UCSD-AML1 (cell line): ENCODE measurements around the gene NTNG1.
"Not testable (repeated sequence)": the region's sequence is repeated elsewhere in the genome, so short reads cannot be mapped to it uniquely, and the experiment has no call there.

Source experiments
- DNase-seq: peaks from one replicate; lab custom pipeline; 2025; ENCODE audit not compliant: unreplicated experiment; lab: John Stamatoyannopoulos, UW

Gene NTNG1

DNA sequence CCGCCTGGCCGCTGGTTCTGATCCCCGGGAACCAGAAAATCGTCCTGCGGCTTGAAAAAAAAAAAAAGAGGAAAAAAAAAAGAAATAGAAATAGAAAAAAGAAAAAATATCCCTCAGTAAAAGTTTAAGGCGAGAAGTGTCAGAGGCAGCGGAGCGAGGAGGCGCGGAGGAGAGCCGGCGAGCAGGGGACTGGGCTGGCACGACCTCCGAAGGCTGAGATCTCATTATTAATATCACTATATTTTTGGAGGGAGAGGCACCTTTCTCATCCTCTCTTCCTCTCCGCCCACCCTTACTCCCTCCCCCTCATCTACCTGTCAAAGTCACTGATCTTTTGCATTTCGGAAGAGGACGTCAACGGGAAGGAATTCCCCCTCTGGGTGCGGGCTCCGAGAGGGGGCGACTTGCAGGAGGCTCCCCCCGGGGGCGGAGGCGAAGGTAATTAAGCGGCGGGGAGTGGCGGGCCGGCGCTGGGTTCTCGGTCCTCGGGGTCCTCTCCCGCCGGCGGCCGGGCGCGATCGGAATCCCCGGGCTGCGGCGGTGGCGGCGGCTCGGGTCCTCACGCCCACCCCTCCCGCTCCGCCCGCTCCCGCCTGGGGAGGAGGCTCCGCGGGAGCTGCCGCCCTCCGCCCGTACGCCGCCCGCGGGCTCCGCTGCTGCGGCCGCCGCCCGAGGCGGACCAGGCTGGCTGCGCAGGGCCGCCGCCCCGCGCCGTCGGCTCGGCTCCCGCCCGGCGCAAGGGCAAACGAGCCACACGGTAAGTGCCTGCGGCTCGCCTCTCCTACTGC, at the start of gene NTNG1:
TSS of gene NTNG1 (plus strand) at position 337 of the 788 bp plus-strand sequence.
- DNase-seq = no peak

DNA sequence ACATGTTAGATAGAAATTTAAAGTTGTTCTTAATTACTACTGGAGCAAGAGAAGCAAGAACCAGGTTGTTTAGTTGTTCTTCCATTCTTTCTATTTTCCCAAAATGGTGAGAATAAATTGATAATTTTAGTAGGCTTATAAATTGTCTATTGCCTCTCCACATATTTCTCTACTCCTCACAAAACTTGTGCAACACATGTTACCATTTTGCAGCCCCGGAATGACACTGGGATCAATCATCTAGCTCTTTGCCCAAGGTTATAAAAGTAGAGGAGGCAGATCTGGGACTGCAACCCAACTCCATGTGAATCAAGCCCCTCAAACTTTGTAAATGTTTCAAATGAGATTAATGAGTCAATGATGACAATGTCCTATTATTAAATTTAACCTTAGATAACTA, 49.4 kb upstream of the NTNG1 start:
- DNase-seq = no peak

DNA sequence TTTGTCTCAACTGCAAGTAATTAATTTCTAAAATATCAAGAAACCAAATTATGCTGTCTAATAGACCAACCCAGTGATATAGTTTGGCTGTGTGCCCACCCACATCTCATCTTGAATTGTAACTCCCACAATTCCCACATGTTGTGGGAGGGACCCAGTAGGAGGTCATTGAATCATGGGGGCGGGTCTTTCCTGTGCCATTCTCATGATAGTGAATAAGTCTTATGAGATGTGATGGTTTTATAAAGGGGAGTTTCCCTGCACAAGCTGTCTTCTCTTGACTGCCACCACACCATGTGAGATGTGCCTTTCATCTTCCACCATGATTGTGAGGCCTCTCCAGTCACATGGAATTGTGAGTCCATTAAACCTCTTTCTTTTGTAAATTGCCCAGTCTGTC, 47.4 kb upstream of the NTNG1 start:
- DNase-seq = not testable (repeated sequence)

DNA sequence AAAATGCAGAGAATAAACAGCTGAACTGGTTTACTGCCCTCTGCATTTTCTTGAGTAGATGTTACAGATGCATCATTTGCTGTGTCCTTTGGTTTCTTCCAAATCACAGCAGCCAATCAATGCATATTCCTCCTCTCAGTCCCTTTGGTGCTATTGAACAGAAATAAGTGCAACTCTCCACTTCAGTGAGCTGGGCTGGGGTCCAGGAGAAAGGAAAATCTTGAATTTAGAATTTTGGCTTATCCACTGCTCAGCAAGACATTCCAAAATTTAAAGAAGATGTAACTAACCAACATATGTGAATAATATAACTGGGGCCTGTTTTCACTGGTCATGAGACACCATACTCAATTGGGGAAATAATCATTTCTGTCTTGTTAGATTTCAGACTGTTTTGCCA, 45.2 kb upstream of the NTNG1 start:
- no peak for DNase-seq

DNA sequence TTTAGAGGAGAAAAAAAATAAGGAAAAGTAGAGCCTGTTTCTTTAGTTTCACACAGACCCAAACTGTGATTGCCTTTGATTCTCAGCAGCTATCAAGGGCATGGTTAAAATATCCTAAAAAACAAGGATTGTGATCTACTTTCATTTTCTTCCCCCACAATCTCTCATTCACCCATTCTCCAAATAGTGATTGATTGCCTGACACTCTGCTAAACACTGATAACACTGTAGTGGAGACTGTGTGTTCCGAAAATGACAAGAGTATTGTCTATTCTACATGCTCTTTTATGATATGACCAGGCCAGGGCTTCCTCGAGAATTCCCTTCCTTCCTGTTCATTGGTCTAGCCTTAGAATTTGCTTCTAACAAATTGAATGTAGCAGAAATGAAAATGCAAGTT, 44.1 kb upstream of the NTNG1 start:
- DNase-seq = no peak

DNA sequence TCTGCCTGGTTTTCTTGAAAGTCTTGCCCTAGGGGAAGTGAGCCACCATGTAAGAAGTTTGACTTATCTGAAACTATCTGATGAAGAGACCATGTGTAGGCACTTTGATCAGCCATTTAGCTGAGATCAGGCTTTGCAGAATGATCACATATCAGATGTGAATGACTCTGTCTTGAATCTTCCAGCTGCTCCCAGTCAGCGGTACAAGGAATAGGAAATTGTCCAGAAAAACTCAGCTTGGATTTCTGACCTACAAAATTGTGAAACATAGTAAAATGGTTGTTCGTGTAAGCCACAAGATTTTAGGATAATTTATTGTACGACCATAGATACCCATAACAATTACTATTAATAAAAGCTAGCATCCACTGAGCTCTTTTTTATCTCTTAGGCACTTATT, 41.9 kb upstream of the NTNG1 start:
- DNase-seq = no peak

DNA sequence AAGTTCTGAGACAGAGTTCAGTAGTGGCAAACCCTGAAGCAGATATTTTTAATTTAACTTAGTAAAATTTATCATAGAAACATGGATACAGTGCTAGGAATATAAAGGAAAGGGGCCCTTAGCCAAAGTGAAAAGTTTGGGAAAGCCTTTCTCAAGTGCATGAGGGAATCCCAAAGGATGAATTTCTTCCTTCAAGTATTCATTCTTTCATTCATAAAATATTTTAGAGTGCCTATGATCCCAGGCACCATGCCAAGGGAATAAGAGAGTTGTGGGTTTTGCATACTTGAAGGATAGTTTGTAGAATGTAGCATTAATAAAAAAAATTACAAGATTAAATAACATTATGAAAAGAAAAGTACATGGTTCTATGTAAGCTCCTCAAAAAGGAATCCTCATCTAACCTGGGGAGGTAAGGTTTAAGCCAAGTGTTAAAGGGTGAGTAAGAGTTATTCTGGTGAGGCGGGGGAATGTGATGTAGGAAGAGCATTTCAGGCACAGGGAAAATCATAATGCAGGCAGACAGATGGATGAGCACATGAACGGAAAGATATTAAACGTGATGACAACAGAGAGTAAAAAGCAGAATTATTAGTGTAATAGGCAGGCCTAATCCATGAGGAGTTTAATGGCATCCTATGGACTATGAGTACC, 40.4 kb upstream of the NTNG1 start:
- no peak for DNase-seq

DNA sequence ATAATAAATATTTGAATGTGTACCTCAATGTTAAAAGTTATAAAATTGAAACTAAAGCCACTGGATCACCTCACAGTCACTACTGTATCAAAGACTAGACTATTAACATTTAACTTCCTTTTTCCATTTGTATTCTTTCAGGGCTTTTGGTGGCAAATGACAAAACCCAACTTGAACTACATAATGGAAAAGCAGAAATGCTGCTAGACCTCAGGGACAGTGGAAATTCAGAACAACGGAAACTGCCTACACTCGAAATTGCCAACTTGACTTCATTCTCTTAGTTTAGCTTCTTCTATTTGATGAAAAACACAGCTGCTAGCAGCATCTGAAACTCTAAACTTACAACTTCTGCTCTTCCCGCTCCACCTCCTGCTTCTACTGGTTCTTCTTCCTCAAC, 34.9 kb upstream of the NTNG1 start:
- DNase-seq = no peak

DNA sequence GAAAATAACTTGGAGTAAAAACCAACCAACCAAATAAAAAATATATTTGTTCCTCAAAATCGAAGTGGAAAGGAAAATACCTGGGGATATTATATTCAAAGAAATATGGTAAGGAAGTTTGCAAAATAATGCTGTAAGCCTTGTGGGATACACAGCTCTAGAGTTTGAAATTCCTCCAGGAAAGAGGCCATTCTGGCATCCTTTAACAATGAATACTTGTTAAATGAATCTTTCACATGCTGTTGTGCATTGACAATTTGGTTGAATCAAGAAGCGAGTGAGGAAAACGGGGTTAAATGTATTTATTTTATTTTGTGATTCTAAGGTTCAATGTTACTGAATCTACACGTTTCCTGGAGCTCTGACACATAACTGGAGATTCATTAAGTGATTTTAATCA, 30.5 kb upstream of the NTNG1 start:
- DNase-seq = no peak

DNA sequence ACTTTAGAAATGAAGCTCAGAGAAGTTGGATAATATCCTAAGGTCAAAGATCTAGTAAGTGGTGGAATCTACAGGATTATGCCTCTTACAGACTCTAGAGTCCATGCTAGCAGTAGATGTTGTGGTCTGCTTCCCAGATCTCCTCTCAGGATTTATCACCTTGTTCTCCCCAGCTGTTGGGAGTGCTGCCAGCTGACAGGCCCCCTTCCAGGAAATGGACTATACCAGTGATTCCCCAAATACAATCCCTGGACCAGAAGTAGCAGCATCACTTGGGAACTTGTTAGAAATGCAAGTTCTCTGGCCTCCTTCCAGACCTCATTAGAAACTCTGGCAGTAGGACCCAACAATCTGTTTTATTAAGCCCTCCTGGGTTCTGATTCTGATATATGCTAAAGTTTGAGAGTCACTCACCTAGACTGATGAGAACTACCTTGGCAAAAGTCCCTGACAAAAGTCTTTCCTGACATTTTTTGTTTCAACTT, 24.5 kb upstream of the NTNG1 start:
- DNase-seq = no peak

DNA sequence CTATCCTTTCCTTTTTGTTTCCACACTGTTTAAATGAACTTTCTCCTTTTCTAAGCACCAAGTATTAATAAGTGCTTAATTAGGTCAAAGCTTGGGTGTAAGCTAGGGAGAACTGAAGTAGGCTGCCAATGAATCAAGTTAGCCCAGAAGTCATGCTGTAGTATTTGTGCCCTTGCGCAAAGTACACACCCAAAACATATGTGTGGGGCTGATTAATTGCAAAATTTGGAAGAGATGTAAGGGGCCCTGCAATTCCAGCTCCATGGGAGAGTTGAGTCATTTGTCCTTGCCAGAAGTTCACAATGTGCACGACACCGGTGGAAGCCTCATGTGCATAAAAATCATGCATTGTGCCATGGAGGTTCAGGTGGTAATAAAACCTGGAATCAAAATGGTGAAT, 18.6 kb upstream of the NTNG1 start:
- no peak for DNase-seq

DNA sequence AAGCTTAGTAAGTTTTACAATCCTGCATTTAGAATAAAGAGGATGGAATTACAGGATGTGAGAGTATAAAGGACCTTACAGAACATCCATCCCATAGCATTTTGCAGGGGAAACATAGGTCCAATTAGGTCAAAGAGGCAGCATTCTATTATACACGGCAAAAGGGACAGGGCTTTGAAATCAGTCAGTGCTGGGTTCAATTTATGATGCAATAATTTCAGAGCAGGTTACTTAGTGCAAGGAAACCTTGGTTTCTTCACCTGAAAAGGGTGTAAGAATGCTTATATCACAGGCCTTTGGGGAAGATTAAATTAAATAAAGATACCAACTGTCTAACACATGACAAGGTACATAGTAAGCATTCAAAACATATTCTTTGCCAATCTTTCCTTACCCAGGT, 17.1 kb upstream of the NTNG1 start:
- DNase-seq = no peak

DNA sequence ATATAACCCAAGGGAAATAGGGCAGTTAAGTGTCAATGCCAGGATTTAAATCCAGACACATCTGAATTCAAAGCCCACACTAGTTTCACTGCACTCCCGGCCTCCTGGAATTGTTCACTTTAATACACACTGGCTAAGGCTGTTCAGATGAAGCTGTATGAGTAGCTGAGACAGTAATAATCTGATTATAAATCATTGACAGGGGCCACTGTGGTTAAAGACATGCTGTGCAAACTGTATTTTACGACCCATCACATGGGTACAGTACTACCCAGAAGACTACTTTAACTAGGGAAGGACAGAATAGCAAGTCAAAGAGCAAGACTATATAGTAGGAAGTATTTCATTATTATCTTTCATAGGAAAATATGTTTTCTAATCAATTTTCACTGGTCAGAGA, 16.1 kb upstream of the NTNG1 start:
- DNase-seq = no peak

DNA sequence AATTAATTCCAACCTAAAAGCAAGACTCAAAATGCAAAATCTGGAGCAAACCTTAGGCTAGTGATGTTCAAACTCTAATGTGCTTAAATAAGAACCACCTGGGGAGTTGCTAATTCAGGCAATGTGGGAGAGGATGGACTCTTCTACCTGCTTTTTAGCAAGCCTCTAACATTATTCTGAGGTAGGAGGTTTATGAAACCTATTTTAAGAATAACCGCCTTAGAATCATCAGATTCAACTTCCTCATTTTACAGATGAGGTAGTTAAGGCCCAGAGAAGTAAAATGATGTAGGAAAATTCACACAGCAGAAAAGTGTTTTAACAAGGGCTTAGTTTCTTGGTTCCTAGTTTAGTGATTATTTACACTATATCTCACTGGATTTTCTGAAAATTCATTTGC, 8.6 kb upstream of the NTNG1 start:
- DNase-seq = no peak

DNA sequence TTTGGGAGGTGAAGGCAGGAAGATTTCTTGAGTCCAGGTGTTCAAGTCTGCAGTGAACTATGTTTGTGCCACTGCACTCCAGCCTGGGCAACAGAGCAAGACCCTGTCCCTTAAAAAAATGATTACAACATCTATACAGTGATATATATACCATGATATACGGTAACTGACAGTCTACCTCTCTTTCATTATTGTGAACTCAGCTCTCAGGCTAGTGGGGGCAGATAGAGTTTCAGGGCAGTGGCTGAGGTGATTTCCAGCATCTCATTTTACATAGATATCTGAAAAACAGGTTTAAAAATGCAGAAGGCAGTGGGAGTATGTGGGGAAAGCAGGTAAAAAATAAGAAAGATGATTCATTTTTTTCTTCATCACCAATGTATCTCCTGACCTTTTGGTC, 8.1 kb upstream of the NTNG1 start:
- DNase-seq = no peak

DNA sequence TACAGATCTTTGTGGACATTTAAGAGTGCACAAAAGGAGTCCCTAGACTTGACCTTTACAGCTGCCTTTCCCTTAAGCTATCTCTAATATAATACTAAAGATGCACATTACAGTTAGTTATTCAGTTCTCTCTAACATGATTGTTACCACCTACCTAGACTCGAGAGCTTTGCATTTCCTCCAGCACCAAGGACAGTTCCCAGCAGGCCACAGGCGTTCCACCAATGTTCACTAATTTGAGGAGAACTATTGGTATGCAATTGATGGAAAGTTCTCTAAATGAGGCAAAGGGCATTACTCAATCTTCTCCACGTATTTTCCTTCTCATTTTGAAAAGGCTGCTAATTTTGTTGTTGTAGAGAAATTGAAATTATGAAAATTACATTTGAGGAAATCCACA, 5.4 kb upstream of the NTNG1 start:
- DNase-seq = peak; percentile 30

DNA sequence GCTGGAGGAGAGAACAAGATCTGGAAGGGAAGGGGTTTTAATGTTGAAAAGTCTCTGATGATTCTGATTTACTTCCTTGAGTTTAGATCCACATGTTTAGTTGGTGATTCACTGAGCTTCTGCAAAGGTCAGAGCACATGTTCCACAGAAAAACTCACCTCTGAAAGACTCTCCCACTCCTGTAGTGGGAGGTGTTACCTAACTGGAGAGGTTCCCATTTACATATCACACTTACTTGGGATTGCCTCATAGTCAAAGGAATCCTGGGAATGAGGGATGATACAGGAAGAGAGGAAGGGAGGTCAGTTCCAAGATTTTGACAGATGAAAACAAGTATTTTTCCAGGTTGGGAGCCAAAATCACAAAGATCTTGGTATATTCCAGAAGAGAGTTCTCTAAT, 2.7 kb upstream of the NTNG1 start:
- DNase-seq = no peak

DNA sequence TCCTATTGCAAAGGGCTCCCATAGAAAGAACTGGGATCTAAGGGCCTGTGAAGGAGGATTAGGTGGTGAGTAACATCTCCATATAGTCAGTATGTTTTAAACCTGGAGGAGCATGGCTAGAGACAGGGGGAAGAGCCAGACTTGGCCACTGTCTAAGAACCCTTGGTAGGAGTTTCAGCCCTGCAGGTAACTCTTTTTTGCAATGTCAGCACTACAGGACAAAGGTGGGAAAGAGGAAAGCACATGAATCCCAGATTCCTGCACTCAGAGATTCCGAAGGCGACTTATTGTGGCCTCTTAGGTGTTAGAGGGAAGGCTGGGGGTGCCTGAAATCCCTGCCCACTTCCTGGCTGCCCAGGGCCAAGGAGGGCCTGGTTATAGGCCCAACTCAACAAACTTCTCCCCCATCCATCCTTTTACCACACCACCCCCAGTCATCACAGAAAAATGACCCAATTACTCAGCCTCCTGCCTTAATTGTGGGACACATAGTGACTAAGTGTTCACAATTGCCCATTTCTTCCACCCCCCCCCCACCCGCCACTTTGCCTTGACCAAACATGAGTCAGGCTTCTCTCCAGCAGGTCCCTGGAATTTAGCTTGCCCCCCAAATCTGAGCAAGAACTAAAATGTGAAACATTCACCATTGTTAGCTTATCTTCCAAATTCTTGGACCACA, 1.9 kb upstream of the NTNG1 start:
- DNase-seq = no peak

DNA sequence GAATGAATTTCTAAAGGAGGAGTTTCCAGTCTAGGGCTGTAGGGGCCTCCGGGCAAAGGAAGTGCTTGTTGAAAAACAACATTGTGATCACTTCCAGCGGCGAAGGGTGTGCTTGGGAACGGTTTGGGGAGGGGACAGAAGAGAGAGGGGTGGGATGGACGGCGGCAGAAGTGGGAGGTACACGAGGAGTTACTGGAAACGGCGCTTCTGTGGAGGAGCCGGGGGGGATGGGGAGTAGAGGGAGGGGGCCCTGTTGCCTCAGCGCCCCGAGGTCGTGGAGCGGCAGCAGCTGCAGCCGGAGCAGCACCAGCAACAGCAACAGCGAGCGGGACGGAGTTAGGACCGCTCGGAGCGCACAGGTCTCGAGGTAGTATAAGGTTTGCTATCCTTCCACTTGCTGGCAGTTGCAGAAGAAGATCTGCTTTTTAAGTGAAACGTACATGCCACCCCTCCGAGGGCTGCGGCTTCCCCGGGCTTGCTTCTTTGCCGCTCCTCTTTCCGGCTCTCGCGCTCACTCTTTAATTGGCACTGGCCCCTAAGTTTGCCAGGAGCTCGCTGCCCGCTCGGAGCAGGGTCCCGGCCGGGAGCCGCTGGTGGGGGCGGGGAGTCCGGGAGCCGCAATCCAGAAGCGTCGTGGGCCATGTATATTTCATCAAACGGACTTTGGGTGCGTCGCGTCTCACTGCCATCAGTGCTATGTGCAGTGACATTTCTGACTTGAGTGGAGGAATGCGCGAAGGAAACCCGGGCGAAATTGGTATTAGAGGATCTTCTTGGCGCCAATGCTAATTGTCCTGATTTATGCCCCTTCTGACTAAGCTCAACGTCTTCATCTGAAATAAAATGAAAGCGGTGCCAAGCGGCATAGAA, 771 bp upstream of the NTNG1 start:
- peak; percentile 5 for DNase-seq

DNA sequence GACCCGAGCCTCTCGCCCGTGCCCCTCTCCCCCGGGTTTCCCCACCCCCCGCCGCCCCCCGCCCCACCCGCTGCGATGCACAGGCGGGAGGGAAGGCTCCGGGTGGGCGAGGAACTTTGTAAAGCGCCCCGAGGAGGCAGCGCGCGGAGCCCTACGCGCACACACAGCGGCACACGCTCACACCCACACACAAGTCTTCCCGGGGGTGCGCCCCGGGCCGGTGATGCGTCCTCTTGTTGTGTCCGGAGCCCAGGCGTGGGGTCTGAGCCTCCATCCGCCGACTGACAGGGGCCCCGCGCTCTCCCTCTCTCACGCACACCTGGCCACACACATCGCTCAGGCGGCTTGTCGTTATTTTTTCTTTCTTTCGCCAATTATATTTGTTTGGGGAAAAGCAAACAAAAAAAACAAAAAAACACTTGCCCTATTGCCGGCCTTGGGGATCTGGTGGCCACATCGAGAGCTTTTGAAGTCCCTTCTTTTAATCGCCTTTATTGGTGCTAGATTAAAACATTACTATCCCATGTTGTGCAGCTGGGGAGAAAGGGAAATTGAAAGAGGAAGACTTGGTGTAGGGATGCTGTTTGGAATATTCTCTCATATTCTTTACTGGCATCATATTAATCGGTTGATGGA, 770 bp downstream of the NTNG1 start:
- no peak for DNase-seq

DNA sequence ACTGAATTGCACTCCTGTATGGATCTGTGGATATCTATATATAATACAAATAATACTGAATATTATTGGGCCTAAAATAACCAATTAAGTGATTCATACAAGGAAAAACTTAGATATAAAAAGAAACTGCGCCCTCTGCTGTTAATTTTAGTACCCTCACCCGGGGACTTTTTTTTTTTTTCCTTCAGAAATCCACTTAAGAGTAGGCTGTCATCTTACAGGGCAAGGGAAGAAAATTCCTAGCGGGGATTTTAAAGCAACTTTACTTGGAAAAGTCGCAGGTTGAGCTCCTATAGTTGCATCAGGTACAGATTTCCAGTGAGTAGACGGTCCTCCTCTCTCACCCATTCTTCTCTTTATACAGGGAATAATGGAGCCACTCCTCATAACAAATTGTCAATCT, 1.3 kb downstream of the NTNG1 start:
- peak; percentile 1 for DNase-seq
